ENCODE data around the gene AK9.

AK9 gene

GRCh38 chr6:109515781-109516409 is 175.1 kb downstream of the AK9 start:
- DNase-seq (ENCODE audit: low read depth in 2 of 3, low spot score in 2 of 3): no peak

GRCh38 chr6:109514946-109515345 is 176.1 kb downstream of the AK9 start:
- no peak for DNase-seq (ENCODE audit: low read depth in 2 of 3, low spot score in 2 of 3)

DNA sequence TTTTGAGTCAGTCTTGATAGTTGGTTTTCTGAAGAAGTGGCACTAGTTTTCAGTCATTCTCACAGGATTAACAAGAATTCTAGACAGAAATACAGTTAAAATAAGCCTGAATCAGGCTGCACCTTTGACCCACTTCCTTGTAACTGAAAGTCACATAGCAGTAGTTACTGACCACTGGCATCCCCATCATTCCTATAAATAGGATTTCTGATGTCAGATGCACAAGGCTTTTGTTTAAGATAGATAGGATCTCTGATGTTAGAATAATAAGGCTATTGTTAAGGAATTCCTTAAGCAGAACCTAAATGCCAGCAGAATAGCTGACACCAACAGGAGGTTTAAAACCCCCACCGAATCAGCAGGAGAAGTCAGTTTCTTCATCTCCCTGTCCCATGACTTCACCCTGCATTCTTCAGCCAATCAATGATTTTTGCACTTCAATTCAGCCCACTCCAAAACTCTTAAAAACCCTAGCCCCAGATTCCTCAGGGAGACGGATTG is 177.4 kb downstream of the AK9 start:
- DNase-seq (ENCODE audit: low read depth in 2 of 3, low spot score in 2 of 3): no peak

DNA sequence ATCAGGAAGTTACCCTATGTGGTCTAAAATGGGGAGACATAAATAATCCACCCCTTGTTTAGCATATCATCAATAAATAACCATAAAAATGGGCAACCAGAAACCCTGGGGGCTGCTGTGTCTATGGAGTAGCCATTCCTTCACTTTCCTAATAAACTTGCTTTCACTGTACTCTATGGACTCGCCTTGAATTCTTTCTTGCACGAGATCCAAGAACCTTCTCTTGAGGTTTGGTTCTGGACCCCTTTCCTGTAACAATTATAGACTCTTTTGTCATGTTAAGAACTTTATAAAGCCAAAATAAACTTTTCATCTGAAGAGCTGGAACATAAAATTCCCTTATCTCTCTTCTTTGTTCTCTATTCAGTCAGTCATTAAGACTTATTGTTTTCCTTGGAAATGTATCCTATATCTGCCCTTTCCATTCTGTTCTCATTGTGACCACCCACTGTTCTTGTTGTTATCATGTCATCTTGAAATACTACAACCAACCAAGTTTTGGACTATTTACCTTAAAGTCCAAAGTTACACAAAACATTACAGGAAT is 178.7 kb downstream of the AK9 start:
- DNase-seq (ENCODE audit: low read depth in 2 of 3, low spot score in 2 of 3): no peak

DNA sequence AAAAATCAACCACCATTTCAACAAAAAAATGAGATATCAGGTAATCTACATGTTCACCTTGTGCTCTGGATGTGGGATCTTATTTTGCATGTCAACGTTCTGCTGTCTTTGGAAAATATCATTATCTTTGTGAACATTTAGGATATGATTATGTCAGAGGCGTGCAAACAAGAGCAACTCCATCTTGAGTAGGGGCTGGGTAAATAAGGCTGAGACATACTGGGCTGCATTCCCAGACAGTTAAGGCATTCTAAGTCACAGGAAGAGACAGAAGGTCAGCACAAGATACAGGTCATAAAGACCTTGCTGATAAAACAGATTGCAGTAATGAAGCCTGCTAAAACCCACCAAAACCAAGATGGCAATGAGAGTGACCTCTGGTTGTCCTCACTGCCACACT is 179.2 kb downstream of the AK9 start:
- no peak for DNase-seq (ENCODE audit: low read depth in 2 of 3, low spot score in 2 of 3)

DNA sequence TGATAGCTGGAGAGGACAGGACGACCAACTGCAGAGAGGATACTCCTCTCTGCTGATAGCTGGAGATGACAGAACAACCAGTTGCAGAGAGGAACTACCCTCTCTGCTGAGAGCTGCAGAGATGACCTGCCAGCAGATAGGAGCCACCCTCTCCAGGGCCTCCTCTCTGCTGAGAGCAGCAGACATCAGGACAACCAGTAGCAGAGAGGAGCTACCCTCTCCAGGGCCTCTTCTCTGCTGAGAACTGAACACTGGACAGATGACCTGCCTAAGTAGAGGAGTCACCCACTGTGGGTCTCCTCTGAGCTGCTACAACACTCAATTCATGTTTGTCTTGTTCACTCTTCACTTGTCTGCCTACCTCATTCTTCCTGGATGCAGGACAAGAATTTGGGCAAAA is 180.6 kb downstream of the AK9 start:
- no peak for DNase-seq (ENCODE audit: low read depth in 2 of 3, low spot score in 2 of 3)

DNA sequence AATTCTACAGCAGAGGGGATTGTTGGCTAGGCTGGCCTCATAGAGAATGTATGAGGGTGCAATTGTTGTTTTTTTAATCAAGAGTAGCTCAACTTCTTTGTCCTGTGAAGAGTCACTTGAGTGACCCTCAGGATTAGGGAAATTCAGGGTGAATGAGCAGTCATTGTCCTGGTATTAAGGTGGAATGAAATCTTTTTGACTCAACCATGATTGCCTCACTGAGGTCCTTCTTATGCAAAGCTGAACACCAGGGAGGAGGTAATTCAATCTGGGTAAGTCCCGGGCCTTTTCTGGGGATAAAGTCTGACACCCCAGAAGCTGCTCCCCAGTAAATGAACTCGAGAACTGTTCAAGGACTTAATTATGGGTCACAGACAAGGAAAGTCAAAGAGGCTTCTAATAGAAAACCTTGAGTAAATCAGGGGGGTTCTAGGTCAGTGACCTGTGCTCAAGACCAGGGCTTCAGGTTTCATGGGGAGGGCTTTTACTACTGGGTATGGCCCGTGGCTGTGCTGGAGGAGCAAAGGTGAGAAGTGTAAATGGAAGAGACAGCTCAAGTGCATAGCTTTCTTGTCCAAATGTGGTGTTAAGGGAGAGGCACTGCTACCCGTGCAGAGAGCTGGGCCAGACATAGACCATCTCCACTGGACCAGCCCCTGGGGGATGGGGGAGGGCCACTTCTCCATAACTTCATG is 182.7 kb downstream of the AK9 start:
- no peak for DNase-seq (ENCODE audit: low read depth in 2 of 3, low spot score in 2 of 3)

DNA sequence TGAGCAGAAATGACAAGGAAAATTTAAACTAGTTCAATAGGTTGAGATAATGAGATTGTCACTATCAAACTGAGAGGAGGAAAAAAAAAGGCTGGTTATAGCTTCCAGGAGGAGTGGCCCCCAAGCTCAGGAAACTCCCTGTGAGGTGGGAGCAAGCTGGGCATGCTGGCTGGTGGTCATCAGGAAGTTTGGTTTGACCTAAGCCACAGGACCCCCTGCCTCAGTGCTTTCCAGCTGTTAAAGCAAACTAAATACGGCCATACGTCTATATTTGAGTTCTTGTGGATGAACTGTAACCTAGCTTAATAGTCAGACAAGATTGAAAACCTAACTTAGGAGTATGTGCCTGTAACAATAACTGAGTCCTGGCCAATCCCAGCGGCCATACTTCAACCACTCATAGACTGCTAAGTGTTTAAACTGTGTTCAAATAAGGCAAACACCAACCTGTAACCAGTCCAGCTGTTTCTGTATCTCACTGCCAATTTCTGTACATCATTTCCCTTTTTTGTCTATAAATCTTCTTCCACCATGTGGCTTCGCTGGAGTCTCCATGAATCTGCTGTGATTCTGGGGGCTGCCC is 183.4 kb downstream of the AK9 start:
- DNase-seq (ENCODE audit: low read depth in 2 of 3, low spot score in 2 of 3): no peak

GRCh38 chr6:109506841-109507240 is 184.2 kb downstream of the AK9 start:
- DNase-seq (ENCODE audit: low read depth in 2 of 3, low spot score in 2 of 3): no peak

- DNase-seq (ENCODE audit: low read depth in 2 of 3, low spot score in 2 of 3): no peak
Observed at GRCh38 chr6:109506314-109506713, 184.7 kb downstream of the AK9 start.

DNA sequence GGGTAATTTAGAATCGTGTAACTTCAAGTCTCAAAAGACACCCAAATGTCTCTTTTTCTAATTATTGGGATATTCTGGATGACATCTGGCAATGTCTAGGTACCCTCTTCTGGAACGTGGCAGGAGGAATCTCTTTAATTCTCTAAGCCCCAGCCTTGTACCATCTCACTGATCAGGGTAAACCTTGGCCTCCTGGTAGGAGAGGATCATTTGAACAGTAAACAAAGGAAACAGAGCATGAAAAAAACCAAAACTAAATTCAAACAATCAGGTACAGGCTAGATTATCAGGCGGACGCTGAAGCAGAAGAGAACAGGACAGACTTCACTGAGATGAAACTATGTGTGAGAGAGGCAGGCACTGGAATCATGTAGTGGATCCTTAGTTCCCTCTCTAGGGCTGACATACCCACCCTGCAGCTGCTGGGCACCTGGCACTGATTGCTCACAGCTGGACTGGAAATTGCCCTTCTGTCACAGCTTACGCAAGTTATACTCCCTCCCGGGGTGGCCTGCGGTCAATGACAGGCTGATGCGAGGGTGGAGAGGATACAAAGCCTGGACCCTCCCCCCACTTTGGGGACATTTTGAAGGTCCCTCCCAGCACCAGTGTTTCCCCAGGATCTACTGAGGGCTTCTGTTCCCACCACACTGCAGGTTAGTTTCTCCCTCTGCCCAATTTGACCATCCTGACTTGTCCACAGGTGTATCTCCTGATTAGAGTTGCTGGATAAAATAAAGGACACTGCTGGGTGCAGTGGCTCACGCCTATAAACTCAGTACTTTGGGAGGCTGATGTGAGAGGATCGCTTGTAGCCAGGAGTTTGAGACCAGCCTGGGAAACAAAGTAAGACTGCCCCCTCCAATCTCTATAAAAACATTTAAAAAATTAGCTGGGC is 187.4 kb downstream of the AK9 start:
- no peak for DNase-seq (ENCODE audit: low read depth in 2 of 3, low spot score in 2 of 3)

- no peak for DNase-seq (ENCODE audit: low read depth in 2 of 3, low spot score in 2 of 3)
Observed at GRCh38 chr6:109498936-109499335, 192.1 kb downstream of the AK9 start.

GRCh38 chr6:109498052-109498451 is 192.9 kb downstream of the AK9 start:
- no peak for DNase-seq (ENCODE audit: low read depth in 2 of 3, low spot score in 2 of 3)

- DNase-seq (ENCODE audit: low read depth in 2 of 3, low spot score in 2 of 3): no peak
Observed at GRCh38 chr6:109496036-109496772, 194.8 kb downstream of the AK9 start.

DNA sequence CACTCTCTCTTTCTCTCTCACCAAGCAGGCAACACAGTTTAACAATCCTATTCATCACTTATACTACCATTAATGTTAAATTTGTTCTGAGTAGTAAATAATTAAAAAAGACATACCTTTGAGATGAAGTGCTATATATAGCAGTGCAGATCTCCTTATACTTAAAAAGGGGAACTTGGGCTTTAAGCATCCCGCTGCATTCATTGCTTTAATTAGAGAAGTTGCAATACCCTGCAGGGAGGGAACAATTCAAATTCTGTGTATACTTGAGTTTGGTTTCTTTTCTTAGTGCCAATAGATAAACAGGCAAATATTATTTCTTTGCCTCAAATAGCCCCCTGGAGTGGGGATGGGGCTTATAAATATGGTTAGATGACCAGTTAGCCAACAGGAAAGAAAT is 197.1 kb downstream of the AK9 start:
- no peak for DNase-seq (ENCODE audit: low read depth in 2 of 3, low spot score in 2 of 3)

- DNase-seq (ENCODE audit: low read depth in 2 of 3, low spot score in 2 of 3): no peak
Observed at GRCh38 chr6:109491207-109491938, 199.6 kb downstream of the AK9 start.

- no peak for DNase-seq (ENCODE audit: low read depth in 2 of 3, low spot score in 2 of 3)
Observed at GRCh38 chr6:109490713-109491112, 200.3 kb downstream of the AK9 start.

- no peak for DNase-seq (ENCODE audit: low read depth in 2 of 3, low spot score in 2 of 3)
Observed at GRCh38 chr6:109488001-109488400, 203.0 kb downstream of the AK9 start.

GRCh38 chr6:109486068-109486467 is 204.9 kb downstream of the AK9 start:
- DNase-seq (ENCODE audit: low read depth in 2 of 3, low spot score in 2 of 3): no peak
